ENCODE measurements around the gene MUTYH.

DNA sequence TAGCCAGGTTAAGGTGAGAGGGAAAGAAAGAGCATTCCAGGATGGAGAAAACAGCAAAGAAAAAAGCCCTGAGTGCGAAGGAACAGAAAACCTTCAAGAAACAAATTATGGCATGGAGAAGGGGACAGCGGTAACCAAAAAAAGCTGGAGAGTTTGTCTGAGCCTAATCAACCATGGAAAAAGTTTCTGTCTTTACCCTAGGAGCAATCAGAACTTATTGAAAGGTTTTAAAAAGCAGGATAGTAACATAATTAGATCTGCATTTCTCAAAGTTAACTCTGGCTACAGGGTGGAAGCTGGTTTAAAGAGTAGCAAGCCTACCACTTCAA is 39.6 kb downstream of the MUTYH start:
- TF ChIP-seq, protein P1, sequence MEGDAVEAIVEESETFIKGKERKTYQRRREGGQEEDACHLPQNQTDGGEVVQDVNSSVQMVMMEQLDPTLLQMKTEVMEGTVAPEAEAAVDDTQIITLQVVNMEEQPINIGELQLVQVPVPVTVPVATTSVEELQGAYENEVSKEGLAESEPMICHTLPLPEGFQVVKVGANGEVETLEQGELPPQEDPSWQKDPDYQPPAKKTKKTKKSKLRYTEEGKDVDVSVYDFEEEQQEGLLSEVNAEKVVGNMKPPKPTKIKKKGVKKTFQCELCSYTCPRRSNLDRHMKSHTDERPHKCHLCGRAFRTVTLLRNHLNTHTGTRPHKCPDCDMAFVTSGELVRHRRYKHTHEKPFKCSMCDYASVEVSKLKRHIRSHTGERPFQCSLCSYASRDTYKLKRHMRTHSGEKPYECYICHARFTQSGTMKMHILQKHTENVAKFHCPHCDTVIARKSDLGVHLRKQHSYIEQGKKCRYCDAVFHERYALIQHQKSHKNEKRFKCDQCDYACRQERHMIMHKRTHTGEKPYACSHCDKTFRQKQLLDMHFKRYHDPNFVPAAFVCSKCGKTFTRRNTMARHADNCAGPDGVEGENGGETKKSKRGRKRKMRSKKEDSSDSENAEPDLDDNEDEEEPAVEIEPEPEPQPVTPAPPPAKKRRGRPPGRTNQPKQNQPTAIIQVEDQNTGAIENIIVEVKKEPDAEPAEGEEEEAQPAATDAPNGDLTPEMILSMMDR (IDR thresholded peaks at IDR 0.05): no peak
- TF ChIP-seq EZH2 (IDR thresholded peaks at IDR 0.05) (no peak), EZH2phosphoT487 (IDR thresholded peaks at IDR 0.05) (no peak)

Measured in neural progenitor cell (in vitro differentiated cells).